Measurements from ENCODE around the gene ANP32A. TPM values are rescaled to one million over a fixed set of nuclear protein-coding genes. Genes with fewer than 3 reads are reported as not detected.

Gene ANP32A
- total RNA-seq, 2 donors from 2014 or later = 52.6 to 70.8 TPM

DNA sequence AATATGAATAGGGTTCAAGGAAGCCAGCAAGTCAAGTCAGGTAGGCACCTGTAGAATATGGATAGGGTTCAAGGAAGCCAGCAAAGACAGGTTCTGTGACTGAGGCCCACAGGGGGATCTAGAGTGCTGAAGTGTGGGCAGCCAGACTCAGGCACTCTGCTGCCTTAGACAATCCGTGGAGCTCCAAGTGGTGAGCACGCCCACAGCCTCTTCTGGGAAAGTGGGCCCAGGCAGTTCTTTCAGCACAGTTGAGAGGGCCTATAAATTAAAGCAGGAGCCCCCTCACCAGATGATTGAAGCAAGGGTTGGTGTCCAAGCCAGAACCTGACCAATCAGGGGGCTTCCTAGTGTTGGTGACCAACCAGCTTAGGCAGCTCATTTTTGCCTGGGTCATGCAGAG is 51.0 kb downstream of the ANP32A start:
- 100% methylated on average over 2 of the region's 2 CpGs for WGBS
- DNase-seq (ENCODE audit: low spot score) = no peak
- no peak overlapping the region for H3K4me3 ChIP-seq

DNA sequence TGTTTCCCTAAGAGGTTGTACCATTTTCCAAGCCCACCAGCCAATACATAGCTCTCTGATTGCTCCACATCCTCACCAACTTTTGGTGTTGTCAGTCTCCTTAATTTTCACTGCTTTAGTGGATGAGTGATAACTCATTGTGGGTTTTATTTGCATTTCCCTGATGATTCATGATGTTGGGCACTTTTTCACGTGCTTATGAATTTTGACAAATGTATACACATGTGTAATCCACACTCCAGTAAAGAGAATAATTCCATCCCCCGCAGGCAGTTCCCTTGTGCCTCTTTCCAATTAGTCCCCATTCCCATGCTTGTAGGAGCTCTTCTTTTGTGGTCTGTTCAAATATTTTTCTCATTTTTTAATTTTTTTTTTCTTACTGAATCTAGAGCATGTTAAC is 52.4 kb downstream of the ANP32A start:
- Histone ChIP-seq H3K4me1 (replicated peaks) (no peaks in the 10 kb centered on the region), H3K36me3 (no peaks in the 10 kb centered on the region), H3K9me3 (no peaks in the 10 kb centered on the region), H3K27ac (no peak overlapping the region), H3K4me3 (no peak overlapping the region), H3K27me3 (replicated peaks; ENCODE audit: insufficient read depth) (no peaks in the 10 kb centered on the region)
- no peak for DNase-seq (ENCODE audit: low spot score)
- TF ChIP-seq POLR2A (IDR thresholded peaks at IDR 0.05) (no peak), POLR2AphosphoS5 (IDR thresholded peaks at IDR 0.05) (no peak)
- TF ChIP-seq, protein P1, sequence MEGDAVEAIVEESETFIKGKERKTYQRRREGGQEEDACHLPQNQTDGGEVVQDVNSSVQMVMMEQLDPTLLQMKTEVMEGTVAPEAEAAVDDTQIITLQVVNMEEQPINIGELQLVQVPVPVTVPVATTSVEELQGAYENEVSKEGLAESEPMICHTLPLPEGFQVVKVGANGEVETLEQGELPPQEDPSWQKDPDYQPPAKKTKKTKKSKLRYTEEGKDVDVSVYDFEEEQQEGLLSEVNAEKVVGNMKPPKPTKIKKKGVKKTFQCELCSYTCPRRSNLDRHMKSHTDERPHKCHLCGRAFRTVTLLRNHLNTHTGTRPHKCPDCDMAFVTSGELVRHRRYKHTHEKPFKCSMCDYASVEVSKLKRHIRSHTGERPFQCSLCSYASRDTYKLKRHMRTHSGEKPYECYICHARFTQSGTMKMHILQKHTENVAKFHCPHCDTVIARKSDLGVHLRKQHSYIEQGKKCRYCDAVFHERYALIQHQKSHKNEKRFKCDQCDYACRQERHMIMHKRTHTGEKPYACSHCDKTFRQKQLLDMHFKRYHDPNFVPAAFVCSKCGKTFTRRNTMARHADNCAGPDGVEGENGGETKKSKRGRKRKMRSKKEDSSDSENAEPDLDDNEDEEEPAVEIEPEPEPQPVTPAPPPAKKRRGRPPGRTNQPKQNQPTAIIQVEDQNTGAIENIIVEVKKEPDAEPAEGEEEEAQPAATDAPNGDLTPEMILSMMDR (IDR thresholded peaks at IDR 0.05) = no peak
- WGBS = 8% methylated on average over 2 of the region's 2 CpGs
- intact Hi-C loops (cut with DNase I) = no loop called here

More for the DNA sequence above, 51.0 kb downstream of the ANP32A start:
- Histone ChIP-seq H3K4me1 (replicated peaks) (no peaks in the 10 kb centered on the region), H3K27me3 (replicated peaks; ENCODE audit: insufficient read depth) (no peaks in the 10 kb centered on the region), H3K36me3 (no peaks in the 10 kb centered on the region), H3K9me3 (no peaks in the 10 kb centered on the region), H3K27ac (no peak overlapping the region)
- TF ChIP-seq, protein P1 (IDR thresholded peaks at IDR 0.05) = no peak
- TF ChIP-seq POLR2AphosphoS5 (IDR thresholded peaks at IDR 0.05) (no peak), POLR2A (IDR thresholded peaks at IDR 0.05) (no peak)
- intact Hi-C loops (cut with DNase I) = no loop called here

DNA sequence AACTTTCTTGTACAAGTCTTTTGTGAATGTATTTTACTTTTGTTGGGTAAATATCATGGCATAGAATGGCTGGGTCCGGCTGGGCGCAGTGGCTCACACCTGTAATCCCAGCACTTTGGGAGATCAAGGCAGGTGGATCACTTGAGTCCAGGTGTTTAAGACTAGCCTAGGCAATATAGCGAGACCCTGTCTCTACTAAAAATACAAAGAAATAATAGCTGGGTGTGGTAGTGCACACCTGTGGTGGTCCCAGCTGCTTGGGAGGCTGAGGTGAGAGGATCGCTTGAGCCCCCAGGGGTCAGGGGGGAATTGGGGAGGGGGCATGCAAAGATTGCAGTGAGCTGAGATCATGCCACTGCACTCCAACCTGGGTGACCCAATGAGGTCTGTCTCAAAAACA is 52.9 kb downstream of the ANP32A start:
- no peaks in the 10 kb centered on the region for H3K27me3 ChIP-seq (replicated peaks; ENCODE audit: insufficient read depth)
- intact Hi-C loops (cut with DNase I) = no loop called here
- WGBS = 69% methylated on average over 4 of the region's 4 CpGs
- H3K4me1 ChIP-seq (replicated peaks) = no peaks in the 10 kb centered on the region
- H3K4me3 ChIP-seq = no peak overlapping the region
- H3K27ac ChIP-seq = no peak overlapping the region
- no peaks in the 10 kb centered on the region for H3K36me3 ChIP-seq
- TF ChIP-seq POLR2A (IDR thresholded peaks at IDR 0.05) = no peak
- TF ChIP-seq, protein P1 (IDR thresholded peaks at IDR 0.05) = no peak
- no peak for TF ChIP-seq POLR2AphosphoS5 (IDR thresholded peaks at IDR 0.05)
- H3K9me3 ChIP-seq = no peaks in the 10 kb centered on the region
- DNase-seq (ENCODE audit: low spot score) = no peak

DNA sequence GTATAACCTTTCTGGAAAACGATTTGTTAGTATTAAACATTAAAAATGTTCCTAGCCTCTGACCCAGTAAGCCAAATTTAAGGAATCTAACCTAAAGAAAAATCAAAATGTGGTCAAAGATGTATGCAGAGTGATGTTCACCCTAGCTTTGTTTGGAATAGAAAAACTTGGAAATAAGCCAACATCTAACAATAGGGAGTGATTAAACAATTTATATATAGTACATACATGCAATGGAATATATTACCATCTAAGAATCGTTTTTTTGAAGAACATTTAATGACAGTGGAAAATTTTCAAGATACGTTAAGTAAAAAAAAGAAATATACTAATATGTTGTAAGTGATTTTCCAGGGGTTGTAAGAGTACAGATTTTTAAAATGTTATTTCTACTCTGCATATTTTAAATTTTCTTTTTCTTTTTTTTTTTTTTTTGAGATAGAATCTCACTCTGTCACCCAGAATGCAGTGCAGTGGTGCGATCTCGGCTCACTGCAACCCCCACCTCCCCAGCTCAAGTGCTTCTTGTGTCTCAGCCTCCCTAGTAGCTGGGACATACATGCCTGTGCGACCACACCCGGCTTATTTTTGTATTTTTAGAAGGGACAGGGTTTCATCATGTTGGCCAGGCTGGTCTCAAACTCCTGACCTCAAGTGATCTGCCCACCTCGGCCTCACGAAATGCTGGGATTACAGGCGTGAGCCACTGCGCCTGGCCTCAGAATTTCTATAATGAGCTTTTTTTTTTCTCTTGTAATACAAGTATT is 54.9 kb downstream of the ANP32A start:
- 74% methylated on average over 11 of the region's 11 CpGs for WGBS
- H3K36me3 ChIP-seq = no peaks in the 10 kb centered on the region

More for the DNA sequence above, 54.9 kb downstream of the ANP32A start:
- Histone ChIP-seq H3K4me3 (no peak overlapping the region), H3K9me3 (no peaks in the 10 kb centered on the region), H3K4me1 (replicated peaks) (no peaks in the 10 kb centered on the region), H3K27me3 (replicated peaks; ENCODE audit: insufficient read depth) (no peaks in the 10 kb centered on the region), H3K27ac (no peak overlapping the region)
- DNase-seq (ENCODE audit: low spot score) = no peak
- TF ChIP-seq, protein P1 (IDR thresholded peaks at IDR 0.05) = no peak
- TF ChIP-seq POLR2AphosphoS5 (IDR thresholded peaks at IDR 0.05) (no peak), POLR2A (IDR thresholded peaks at IDR 0.05) (no peak)
- intact Hi-C loops (cut with DNase I) = no loop called here
